Measurements from ENCODE around the gene FER. TPM values are rescaled to one million over a fixed set of nuclear protein-coding genes. Genes with fewer than 3 reads are reported as not detected.
A peak's percentile ranks its signal among the peaks of the same experiment; 100 is the strongest.

FER gene
- total and polyA plus RNA-seq, 2 of the 13 experiments (the other 11 are each of a cell fraction or from before 2014, with no cell fraction given): 7.9 to 29.0 TPM

DNA sequence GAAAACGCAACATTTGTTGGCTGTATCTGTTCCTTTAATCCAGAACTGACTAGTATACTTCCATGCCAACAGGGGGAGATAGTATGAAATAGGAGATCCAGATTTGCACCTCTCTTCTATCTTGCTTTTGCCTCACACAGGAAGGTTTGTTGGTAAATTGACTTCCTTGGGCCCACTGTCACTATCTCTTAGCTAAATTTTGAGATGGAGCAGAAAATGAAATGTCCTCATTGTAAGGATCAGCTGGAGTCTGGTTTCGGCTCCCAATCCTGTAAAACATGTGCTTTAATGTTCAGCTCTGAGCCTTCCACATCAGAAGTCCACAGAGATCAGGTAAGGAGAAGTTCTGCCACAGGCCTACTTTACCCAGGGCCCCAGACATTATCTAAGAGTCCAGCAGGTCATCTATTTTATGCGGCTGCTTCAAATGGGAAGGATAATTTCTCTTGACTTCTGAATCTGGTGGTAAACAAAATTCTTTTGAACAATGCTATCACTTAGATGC is 176.8 kb downstream of the FER start (continued):
- TF ChIP-seq, protein P1, sequence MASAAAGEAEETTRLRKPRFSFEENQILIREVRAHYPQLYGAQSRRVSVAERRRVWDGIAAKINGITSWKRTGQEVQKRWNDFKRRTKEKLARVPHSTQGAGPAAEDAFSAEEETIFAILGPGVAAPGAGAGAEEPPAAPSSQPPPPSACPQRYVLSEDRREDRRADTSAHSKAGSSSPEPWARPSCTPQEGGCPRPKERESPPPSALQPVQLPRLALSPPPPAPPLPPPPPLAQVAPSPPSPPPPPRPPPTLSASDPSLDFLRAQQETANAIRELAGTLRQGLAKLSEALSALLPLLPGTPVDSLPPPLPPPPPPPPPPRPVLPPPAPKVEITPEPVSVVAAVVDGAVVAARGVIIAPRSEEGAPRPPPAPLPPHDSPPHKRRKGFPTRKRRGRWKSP (CRISPR knock-in tag; IDR thresholded peaks at IDR 0.05): peak; percentile 46; the same call in 1 of the 2 replicates
- TF ChIP-seq ZNF292 (CRISPR knock-in tag; IDR thresholded peaks at IDR 0.05; ENCODE audit: borderline replicate concordance, low read depth) (no peak), ZKSCAN8 (CRISPR knock-in tag; IDR thresholded peaks at IDR 0.05; ENCODE audit: borderline replicate concordance) (no peak), HNF4A (CRISPR knock-in tag; IDR thresholded peaks at IDR 0.05) (peak; percentile 43; the same call in 1 of the 2 replicates), RFXANK (CRISPR knock-in tag; IDR thresholded peaks at IDR 0.05) (no peak), NKX3-1 (CRISPR knock-in tag; IDR thresholded peaks at IDR 0.05) (no peak), ETV6 (CRISPR knock-in tag; conservative IDR thresholded peaks at IDR 0.05) (no peak), SUZ12 (IDR thresholded peaks at IDR 0.05; ENCODE audit: low read depth, low read length) (no peak), ZNF44 (CRISPR knock-in tag; IDR thresholded peaks at IDR 0.05) (0 out of 2 replicates have a peak, but pooled peaks have one; percentile 51), CAMTA2 (CRISPR knock-in tag; IDR thresholded peaks at IDR 0.05; ENCODE audit: borderline replicate concordance) (no peak), TBX2 (CRISPR knock-in tag; IDR thresholded peaks at IDR 0.05; ENCODE audit: borderline replicate concordance) (peak; percentile 28; the same call in 1 of the 2 replicates), REXO4 (CRISPR knock-in tag; IDR thresholded peaks at IDR 0.05; ENCODE audit: borderline replicate concordance) (no peak), HES4 (CRISPR knock-in tag; IDR thresholded peaks at IDR 0.05; ENCODE audit: borderline replicate concordance) (no peak), ATRX (CRISPR knock-in tag; IDR thresholded peaks at IDR 0.05; ENCODE audit: borderline replicate concordance) (no peak), U2AF1 (optimal IDR thresholded peaks at IDR 0.05; ENCODE audit: low read depth, low read length) (no peak), NR2F2 (IDR thresholded peaks at IDR 0.05; ENCODE audit: borderline replicate concordance, low read depth) (no peak), IRF2 (CRISPR knock-in tag; IDR thresholded peaks at IDR 0.05) (no peak)
- TF ChIP-seq, protein P2, sequence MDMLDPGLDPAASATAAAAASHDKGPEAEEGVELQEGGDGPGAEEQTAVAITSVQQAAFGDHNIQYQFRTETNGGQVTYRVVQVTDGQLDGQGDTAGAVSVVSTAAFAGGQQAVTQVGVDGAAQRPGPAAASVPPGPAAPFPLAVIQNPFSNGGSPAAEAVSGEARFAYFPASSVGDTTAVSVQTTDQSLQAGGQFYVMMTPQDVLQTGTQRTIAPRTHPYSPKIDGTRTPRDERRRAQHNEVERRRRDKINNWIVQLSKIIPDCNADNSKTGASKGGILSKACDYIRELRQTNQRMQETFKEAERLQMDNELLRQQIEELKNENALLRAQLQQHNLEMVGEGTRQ (IDR thresholded peaks at IDR 0.05; ENCODE audit: low read depth, low read length): no peak
- TF ChIP-seq, protein P2 (CRISPR knock-in tag; IDR thresholded peaks at IDR 0.05; ENCODE audit: borderline replicate concordance): no peak
- TF ChIP-seq, protein P3, sequence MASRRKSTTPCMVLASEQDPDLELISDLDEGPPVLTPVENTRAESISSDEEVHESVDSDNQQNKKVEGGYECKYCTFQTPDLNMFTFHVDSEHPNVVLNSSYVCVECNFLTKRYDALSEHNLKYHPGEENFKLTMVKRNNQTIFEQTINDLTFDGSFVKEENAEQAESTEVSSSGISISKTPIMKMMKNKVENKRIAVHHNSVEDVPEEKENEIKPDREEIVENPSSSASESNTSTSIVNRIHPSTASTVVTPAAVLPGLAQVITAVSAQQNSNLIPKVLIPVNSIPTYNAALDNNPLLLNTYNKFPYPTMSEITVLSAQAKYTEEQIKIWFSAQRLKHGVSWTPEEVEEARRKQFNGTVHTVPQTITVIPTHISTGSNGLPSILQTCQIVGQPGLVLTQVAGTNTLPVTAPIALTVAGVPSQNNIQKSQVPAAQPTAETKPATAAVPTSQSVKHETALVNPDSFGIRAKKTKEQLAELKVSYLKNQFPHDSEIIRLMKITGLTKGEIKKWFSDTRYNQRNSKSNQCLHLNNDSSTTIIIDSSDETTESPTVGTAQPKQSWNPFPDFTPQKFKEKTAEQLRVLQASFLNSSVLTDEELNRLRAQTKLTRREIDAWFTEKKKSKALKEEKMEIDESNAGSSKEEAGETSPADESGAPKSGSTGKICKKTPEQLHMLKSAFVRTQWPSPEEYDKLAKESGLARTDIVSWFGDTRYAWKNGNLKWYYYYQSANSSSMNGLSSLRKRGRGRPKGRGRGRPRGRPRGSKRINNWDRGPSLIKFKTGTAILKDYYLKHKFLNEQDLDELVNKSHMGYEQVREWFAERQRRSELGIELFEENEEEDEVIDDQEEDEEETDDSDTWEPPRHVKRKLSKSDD (CRISPR knock-in tag; IDR thresholded peaks at IDR 0.05; ENCODE audit: low read depth): no peak
- TF ChIP-seq, protein P4, sequence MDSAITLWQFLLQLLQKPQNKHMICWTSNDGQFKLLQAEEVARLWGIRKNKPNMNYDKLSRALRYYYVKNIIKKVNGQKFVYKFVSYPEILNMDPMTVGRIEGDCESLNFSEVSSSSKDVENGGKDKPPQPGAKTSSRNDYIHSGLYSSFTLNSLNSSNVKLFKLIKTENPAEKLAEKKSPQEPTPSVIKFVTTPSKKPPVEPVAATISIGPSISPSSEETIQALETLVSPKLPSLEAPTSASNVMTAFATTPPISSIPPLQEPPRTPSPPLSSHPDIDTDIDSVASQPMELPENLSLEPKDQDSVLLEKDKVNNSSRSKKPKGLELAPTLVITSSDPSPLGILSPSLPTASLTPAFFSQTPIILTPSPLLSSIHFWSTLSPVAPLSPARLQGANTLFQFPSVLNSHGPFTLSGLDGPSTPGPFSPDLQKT (CRISPR knock-in tag; IDR thresholded peaks at IDR 0.05; ENCODE audit: borderline replicate concordance): no peak

Measured in HepG2 (cell line).